ENCODE data around the gene CLPSL1. TPM values are rescaled to one million over a fixed set of nuclear protein-coding genes. Genes with fewer than 3 reads are reported as not detected.

CLPSL1 gene
- total and polyA plus RNA-seq, 2 of the 8 experiments (the other 6 are each of a cell fraction or from before 2014, with no cell fraction given), result not detected

GRCh38 chr6:35824552-35825192 lies 43.9 kb downstream of the CLPSL1 start (continued):
- no peak for TF ChIP-seq CHD7 (IDR thresholded peaks at IDR 0.05; ENCODE audit: insufficient replicate concordance, low read length)
- no peak for TF ChIP-seq SRF (IDR thresholded peaks at IDR 0.05; ENCODE audit: low read depth, low read length)
- no peak for TF ChIP-seq GABPA (IDR thresholded peaks at IDR 0.05; ENCODE audit: borderline replicate concordance, insufficient read depth, low read length)
- TF ChIP-seq TAF7 (optimal IDR thresholded peaks at IDR 0.05; ENCODE audit: borderline replicate concordance, low read depth, low read length), result no peak
- TF ChIP-seq CTCF (IDR thresholded peaks at IDR 0.05; ENCODE audit: control extremely low read depth in 1 of 3, insufficient read depth in 1 of 3, low read depth in 1 of 3, low read length in 3 of 3), result no peak
- no peak for TF ChIP-seq RFX5 (IDR thresholded peaks at IDR 0.05; ENCODE audit: borderline replicate concordance, low read depth, low read length)
